Hepatocyte (in vitro differentiated cells): ENCODE results near the gene RCCD1. TPM values are rescaled to one million over a fixed set of nuclear protein-coding genes. Genes with fewer than 3 reads are reported as not detected.

Experiments
- DNase-seq: peaks from one replicate; pipeline ENCODE4 v3.0.0-alpha.2; 2016; ENCODE audit warnings: low spot score
- H2AFZ ChIP-seq: fragments of 200-600 bp; sonication (generic); 2 replicates; pipeline ENCODE4 v1.6.0; 2016; ENCODE audit warnings: antibody characterized with exemption, mild to moderate bottlenecking
- H3K27ac ChIP-seq: fragments of 200-600 bp; sonication (generic); 2 replicates; pipeline ENCODE4 v1.5.1; 2016; ENCODE audit warnings: mild to moderate bottlenecking
- H3K27me3 ChIP-seq: fragments of 200-600 bp; sonication (generic); 2 replicates; pipeline ENCODE4 v1.6.1; 2016
- H3K36me3 ChIP-seq: fragments of 200-600 bp; sonication (generic); replicated peaks from 2 replicates; pipeline ENCODE4 v1.5.1; 2016; ENCODE audit warnings: low read depth; ENCODE audit not compliant: insufficient read depth
- H3K4me1 ChIP-seq: fragments of 200-600 bp; sonication (generic); 2 replicates; pipeline ENCODE4 v1.5.1; 2016; ENCODE audit warnings: mild to moderate bottlenecking, moderate library complexity; ENCODE audit not compliant: insufficient read depth
- H3K4me2 ChIP-seq: fragments of 200-600 bp; sonication (generic); 2 replicates; pipeline ENCODE4 v1.6.0; 2016
- H3K4me3 ChIP-seq: fragments of 200-600 bp; sonication (generic); 2 replicates; pipeline ENCODE4 v1.5.1; 2016; ENCODE audit warnings: mild to moderate bottlenecking
- H3K79me2 ChIP-seq: fragments of 200-600 bp; sonication (generic); 2 replicates; pipeline ENCODE4 v1.6.0; 2017; ENCODE audit warnings: mild to moderate bottlenecking
- H3K9me2 ChIP-seq: fragments of 200-600 bp; sonication (generic); replicated peaks from 2 replicates; pipeline ENCODE4 v1.6.0; 2017; ENCODE audit warnings: mild to moderate bottlenecking; ENCODE audit not compliant: insufficient read depth
- H3K9me3 ChIP-seq: fragments of 200-600 bp; sonication (generic); 2 replicates; pipeline ENCODE4 v1.5.1; 2016; ENCODE audit warnings: low read depth, mild to moderate bottlenecking
- H4K20me1 ChIP-seq: fragments of 200-600 bp; sonication (generic); 2 replicates; pipeline ENCODE4 v1.6.0; 2016; ENCODE audit warnings: mild to moderate bottlenecking; ENCODE audit not compliant: insufficient read depth, poor library complexity, severe bottlenecking
- EZH2 ChIP-seq: fragments of 200-600 bp; sonication (generic); IDR thresholded peaks from 2 replicates; pipeline ENCODE4 v1.6.1; 2016; ENCODE audit warnings: antibody characterized with exemption, mild to moderate bottlenecking, borderline replicate concordance
- EZH2phosphoT487 ChIP-seq: fragments of 200-600 bp; sonication (generic); IDR thresholded peaks from one replicate; pipeline ENCODE4 v1.6.1; 2018; ENCODE audit warnings: antibody characterized with exemption, mild to moderate bottlenecking, low read depth, moderate library complexity; ENCODE audit not compliant: unreplicated experiment, severe bottlenecking
- WGBS: methylation state at CpG from one replicate; pipeline ENCODE4 v1.1.6; 2016; ENCODE audit warnings: low lambda C conversion rate; ENCODE audit errors: missing lambda C conversion rate; 5-methylcytosine and 5-hydroxymethylcytosine counted together
- polyA plus RNA-seq: library from polyadenylated mRNA; unstranded; fragments of >200 nt; fragmentation: Nextera tagmentation; extraction: Ambion mirVana; gene quantifications from 2 replicates; pipeline ENCODE4 v1.2.1, GENCODE V29; 2016
- total RNA-seq: library from RNA; depleted of rRNA; stranded (reverse); fragments of >200 nt; gene quantifications from 2 replicates; pipeline ENCODE4 v1.2.3, GENCODE V29; 2014
- TF ChIP-seq, protein P1 (sequence below): fragments of 200-600 bp; sonication (generic); IDR thresholded peaks from 2 replicates; pipeline ENCODE4 v1.5.1; 2016; ENCODE audit warnings: antibody characterized with exemption, mild to moderate bottlenecking; ENCODE audit not compliant: poor library complexity

RCCD1 gene
- total and polyA plus RNA-seq, 2 experiments from 2014 or later: 9.5 to 11.2 TPM

DNA sequence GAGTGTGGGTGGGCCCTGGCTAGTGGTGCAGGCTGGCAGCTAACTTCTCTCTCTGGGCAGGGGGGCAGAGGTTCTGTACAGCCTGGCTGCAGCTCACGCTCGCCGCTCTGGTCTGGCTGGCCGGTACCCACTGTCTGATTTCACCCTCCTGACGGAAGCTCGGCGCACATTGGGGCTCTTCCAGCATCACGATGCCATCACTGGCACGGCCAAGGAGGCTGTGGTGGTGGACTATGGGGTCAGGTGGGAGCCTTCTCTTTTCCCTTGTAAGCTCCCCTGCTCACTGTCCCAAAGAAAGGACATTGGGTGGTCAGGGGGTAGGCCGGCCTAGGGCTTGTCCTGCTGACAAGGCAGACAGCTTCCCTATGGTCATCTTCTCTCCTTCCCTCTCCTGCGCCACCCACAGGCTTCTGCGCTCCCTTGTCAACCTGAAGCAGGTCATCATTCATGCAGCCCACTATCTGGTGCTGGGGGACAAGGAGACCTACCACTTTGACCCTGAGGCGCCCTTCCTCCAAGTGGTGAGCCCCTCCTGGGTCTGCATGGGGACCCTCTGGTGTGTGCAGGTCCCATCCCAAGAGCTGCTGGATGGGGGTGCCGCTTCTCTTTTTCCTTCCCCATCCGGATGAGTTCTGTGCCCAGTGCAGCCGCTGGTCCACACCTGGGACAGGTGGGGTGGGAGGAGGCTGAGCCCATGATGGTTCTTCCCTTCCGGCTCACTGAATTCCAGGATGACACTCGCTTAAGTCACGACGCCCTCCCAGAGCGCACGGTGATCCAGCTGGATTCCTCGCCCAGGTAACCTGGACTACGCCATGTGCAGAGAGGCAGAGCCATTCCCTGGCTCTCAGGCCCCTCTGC lies 44.0 kb upstream of the RCCD1 start:
- Histone ChIP-seq H3K27ac (no peak overlapping the region), H3K79me2 (no peaks in the 10 kb centered on the region), H3K9me3 (no peaks in the 10 kb centered on the region), H4K20me1 (no peaks in the 10 kb centered on the region), H3K4me1 (no peaks in the 10 kb centered on the region), H3K9me2 (no peaks in the 10 kb centered on the region), H3K36me3 (no peaks in the 10 kb centered on the region), H2AFZ (no peak overlapping the region), H3K27me3 (no peaks in the 10 kb centered on the region), H3K4me3 (no peak overlapping the region), H3K4me2 (no peak overlapping the region)
- DNase-seq: no peak
- TF ChIP-seq EZH2phosphoT487 (no peak), EZH2 (no peak)
- TF ChIP-seq, protein P1, sequence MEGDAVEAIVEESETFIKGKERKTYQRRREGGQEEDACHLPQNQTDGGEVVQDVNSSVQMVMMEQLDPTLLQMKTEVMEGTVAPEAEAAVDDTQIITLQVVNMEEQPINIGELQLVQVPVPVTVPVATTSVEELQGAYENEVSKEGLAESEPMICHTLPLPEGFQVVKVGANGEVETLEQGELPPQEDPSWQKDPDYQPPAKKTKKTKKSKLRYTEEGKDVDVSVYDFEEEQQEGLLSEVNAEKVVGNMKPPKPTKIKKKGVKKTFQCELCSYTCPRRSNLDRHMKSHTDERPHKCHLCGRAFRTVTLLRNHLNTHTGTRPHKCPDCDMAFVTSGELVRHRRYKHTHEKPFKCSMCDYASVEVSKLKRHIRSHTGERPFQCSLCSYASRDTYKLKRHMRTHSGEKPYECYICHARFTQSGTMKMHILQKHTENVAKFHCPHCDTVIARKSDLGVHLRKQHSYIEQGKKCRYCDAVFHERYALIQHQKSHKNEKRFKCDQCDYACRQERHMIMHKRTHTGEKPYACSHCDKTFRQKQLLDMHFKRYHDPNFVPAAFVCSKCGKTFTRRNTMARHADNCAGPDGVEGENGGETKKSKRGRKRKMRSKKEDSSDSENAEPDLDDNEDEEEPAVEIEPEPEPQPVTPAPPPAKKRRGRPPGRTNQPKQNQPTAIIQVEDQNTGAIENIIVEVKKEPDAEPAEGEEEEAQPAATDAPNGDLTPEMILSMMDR: no peak
- WGBS: 96% methylated on average over 24 of the region's 24 CpGs

DNA sequence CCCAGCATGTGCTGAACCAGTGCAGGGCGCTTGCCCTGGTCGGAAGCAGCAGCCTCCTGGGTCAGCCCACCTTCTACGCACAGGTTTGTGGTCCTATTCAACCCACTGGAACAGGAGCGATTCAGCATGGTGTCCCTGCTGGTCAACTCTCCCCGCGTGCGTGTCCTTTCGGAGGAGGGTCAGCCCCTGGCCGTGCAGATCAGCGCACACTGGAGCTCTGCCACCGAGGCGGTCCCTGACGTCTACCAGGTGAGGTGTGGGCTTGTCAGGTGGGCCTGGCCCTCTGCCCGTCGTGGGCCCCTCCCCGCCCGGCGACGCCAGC lies 43.4 kb upstream of the RCCD1 start:
- 95% methylated on average over 17 of the region's 19 CpGs for WGBS
- Histone ChIP-seq H3K27ac (no peak overlapping the region), H4K20me1 (no peaks in the 10 kb centered on the region), H3K27me3 (no peaks in the 10 kb centered on the region), H3K9me2 (no peaks in the 10 kb centered on the region), H3K36me3 (no peaks in the 10 kb centered on the region), H3K4me3 (no peak overlapping the region), H3K79me2 (no peaks in the 10 kb centered on the region), H2AFZ (no peak overlapping the region), H3K4me1 (no peaks in the 10 kb centered on the region), H3K4me2 (no peak overlapping the region), H3K9me3 (no peaks in the 10 kb centered on the region)
- no peak for TF ChIP-seq EZH2
- TF ChIP-seq, protein P1: no peak
- no peak for TF ChIP-seq EZH2phosphoT487
- no peak for DNase-seq

DNA sequence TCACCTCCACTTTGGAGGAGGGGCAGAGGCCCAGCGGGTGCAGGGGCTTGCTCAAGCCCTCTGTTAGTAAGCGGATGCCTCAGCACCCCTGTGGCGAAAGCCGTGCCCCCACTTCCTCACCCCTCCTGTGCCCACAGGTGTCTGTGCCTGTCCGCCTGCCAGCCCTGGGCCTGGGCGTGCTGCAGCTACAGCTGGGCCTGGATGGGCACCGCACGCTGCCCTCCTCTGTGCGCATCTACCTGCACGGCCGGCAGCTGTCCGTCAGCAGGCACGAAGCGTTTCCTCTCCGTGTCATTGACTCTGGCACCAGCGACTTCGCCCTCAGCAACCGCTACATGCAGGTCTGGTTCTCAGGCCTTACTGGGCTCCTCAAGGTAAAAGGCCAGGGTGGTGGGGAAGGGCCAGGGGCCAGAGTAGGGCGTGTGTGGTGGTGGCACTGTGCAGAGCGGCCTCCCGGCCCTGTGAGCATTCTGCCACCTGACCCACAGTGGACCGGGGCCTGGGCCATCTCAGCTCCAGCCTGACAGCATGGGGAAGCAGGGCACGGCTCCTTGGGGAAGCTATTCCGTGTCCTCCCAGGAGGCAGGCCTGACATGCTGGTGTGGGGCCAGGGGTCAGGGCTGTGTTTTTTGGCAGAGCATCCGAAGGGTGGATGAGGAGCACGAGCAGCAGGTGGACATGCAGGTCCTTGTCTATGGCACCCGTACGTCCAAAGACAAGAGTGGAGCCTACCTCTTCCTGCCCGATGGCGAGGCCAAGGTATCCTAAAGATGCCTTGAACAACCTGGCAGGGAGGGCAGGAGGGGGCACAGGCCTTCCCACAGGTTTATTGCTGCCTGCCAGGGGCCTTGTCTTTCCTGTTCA lies 42.5 kb upstream of the RCCD1 start:
- no peak overlapping the region for H3K27ac ChIP-seq
- H3K4me1 ChIP-seq: no peaks in the 10 kb centered on the region
- 97% methylated on average over 30 of the region's 30 CpGs for WGBS
- H3K27me3 ChIP-seq: no peaks in the 10 kb centered on the region
- H3K36me3 ChIP-seq: no peaks in the 10 kb centered on the region
- no peak overlapping the region for H3K4me3 ChIP-seq
- no peak for DNase-seq
- no peaks in the 10 kb centered on the region for H4K20me1 ChIP-seq
- no peaks in the 10 kb centered on the region for H3K9me2 ChIP-seq
- no peaks in the 10 kb centered on the region for H3K9me3 ChIP-seq
- H3K4me2 ChIP-seq: no peak overlapping the region
- TF ChIP-seq, protein P1: no peak
- TF ChIP-seq EZH2 (no peak), EZH2phosphoT487 (no peak)
- no peak overlapping the region for H2AFZ ChIP-seq
- no peaks in the 10 kb centered on the region for H3K79me2 ChIP-seq
